Stimulated activated CD4-positive, alpha-beta T cell treated with anti-CD3 and anti-CD28 coated beads, TNF-alpha, amount 100 ng/mL, for 24 hours (primary cell): Measurements from ENCODE around the gene MSL1.

Source experiments
- DNase-seq, 3 experiments: peaks; one replicate each; pipeline ENCODE4 v3.0.0-alpha.2; 2020; ENCODE audit warnings: low read depth in 3 of 3

Gene MSL1

GRCh38 chr17:40090237-40091119, 31.3 kb upstream of the MSL1 start:
- DNase-seq: no peak

- no peak for DNase-seq
Measured at GRCh38 chr17:40091691-40092397, 29.9 kb upstream of the MSL1 start.

GRCh38 chr17:40092581-40092980, 29.2 kb upstream of the MSL1 start:
- DNase-seq: no peak

GRCh38 chr17:40093005-40093579, 28.7 kb upstream of the MSL1 start:
- no peak for DNase-seq

- no peak for DNase-seq
Measured at GRCh38 chr17:40093580-40094201, 28.1 kb upstream of the MSL1 start.

GRCh38 chr17:40094874-40095273, 26.9 kb upstream of the MSL1 start:
- DNase-seq: no peak

GRCh38 chr17:40095351-40095943, 26.3 kb upstream of the MSL1 start:
- no peak for DNase-seq

- DNase-seq: peak; percentile 70 to 75 (median 73)
Measured at GRCh38 chr17:40095944-40096791, 25.6 kb upstream of the MSL1 start.

GRCh38 chr17:40097087-40097486, 24.7 kb upstream of the MSL1 start:
- no peak for DNase-seq

GRCh38 chr17:40097931-40098845, 23.6 kb upstream of the MSL1 start:
- DNase-seq: peak in 1 of 3 experiments; percentile 19

- DNase-seq: peak; percentile 96 to 99 (median 99)
Measured at GRCh38 chr17:40098846-40099618, 22.7 kb upstream of the MSL1 start.

GRCh38 chr17:40099619-40100418, 22.0 kb upstream of the MSL1 start:
- no peak for DNase-seq

- no peak for DNase-seq
Measured at GRCh38 chr17:40100419-40100668, 21.4 kb upstream of the MSL1 start, which contains the start of gene NR1D1. NR1D1 (minus strand) TSS chr17:40100589; CDS start chr17:40100094, 495 bp downstream.

- DNase-seq: peak; percentile 81 to 93 (median 88)
Measured at GRCh38 chr17:40100669-40101366, 21.0 kb upstream of the MSL1 start.

- DNase-seq: no peak
Measured at GRCh38 chr17:40101367-40102210, 20.2 kb upstream of the MSL1 start.

GRCh38 chr17:40103071-40103661, 18.6 kb upstream of the MSL1 start:
- no peak for DNase-seq
